KMS-11 (cell line): ENCODE results near the gene FOXI3.

Source experiments
- H2AFZ ChIP-seq: fragments of 200-600 bp; sonication (generic); 2 replicates; pipeline ENCODE4 v1.6.1; 2016; ENCODE audit warnings: antibody characterized with exemption, mixed run types, low read depth
- H3K27ac ChIP-seq: fragments of 200-600 bp; sonication (generic); 2 replicates; pipeline ENCODE4 v1.6.1; 2016; ENCODE audit warnings: mild to moderate bottlenecking, mixed run types
- H3K27me3 ChIP-seq: fragments of 200-600 bp; sonication (generic); 2 replicates; pipeline ENCODE4 v1.6.1; 2017; ENCODE audit warnings: mild to moderate bottlenecking, low read depth, mixed run types, moderate library complexity; ENCODE audit not compliant: insufficient read depth
- H3K36me3 ChIP-seq: fragments of 200-600 bp; sonication (generic); 2 replicates; pipeline ENCODE4 v1.6.1; 2017; ENCODE audit warnings: mild to moderate bottlenecking, mixed run types; ENCODE audit not compliant: insufficient read depth
- H3K4me1 ChIP-seq: fragments of 200-600 bp; sonication (generic); 2 replicates; pipeline ENCODE4 v1.6.1; 2016; ENCODE audit warnings: mild to moderate bottlenecking, low read depth, mixed run types; ENCODE audit not compliant: poor library complexity, severe bottlenecking
- H3K4me2 ChIP-seq: fragments of 200-600 bp; sonication (generic); 2 replicates; pipeline ENCODE4 v1.7.0; 2016; ENCODE audit warnings: mild to moderate bottlenecking, mixed run types
- H3K4me3 ChIP-seq: fragments of 200-600 bp; sonication (generic); IDR thresholded peaks from 2 replicates; pipeline ENCODE4 v1.6.1; 2017; ENCODE audit warnings: low read depth, low read length, mixed read lengths; ENCODE audit not compliant: insufficient read depth
- H3K79me2 ChIP-seq: fragments of 200-600 bp; sonication (generic); 2 replicates; pipeline ENCODE4 v1.6.1; 2016; ENCODE audit warnings: low read depth, mixed run types; ENCODE audit not compliant: insufficient read depth
- H3K9ac ChIP-seq: fragments of 200-600 bp; sonication (generic); 2 replicates; pipeline ENCODE4 v1.6.1; 2016; ENCODE audit warnings: mild to moderate bottlenecking, mixed run types
- H4K20me1 ChIP-seq: fragments of 200-600 bp; sonication (generic); 2 replicates; pipeline ENCODE4 v1.6.1; 2016; ENCODE audit warnings: mild to moderate bottlenecking, mixed run types; ENCODE audit not compliant: insufficient read depth
- CTCF ChIP-seq: fragments of 200-600 bp; sonication (generic); conservative IDR thresholded peaks from 2 replicates; pipeline ENCODE4 v1.6.1; 2017; ENCODE audit warnings: low read depth, mild to moderate bottlenecking, antibody characterized with exemption, low read length, moderate library complexity, mixed read lengths

Gene FOXI3

DNA sequence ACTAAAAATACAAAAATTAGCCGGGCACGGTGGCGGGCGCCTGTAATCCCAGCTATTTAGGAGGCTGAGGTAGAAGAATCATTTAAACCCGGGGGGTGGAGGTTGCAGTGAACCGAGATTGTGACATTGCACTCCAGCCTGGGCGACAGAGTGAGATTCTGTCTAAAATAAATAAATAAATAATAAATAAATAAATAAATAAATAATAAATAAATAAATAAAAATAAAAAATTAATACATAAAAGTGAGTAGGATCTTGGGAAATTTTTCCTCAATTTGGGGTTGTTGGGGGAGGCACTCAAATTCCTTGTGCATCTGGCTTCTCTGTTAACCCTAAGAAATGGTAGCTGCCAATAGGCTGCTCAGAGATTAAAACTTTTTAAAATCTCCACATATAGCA, 20.3 kb upstream of the FOXI3 start:
- no peaks in the 10 kb centered on the region for H4K20me1 ChIP-seq
- no peak overlapping the region for H3K27ac ChIP-seq
- no peaks in the 10 kb centered on the region for H3K27me3 ChIP-seq
- no peaks in the 10 kb centered on the region for H3K36me3 ChIP-seq
- no peak overlapping the region for H3K9ac ChIP-seq
- no peak overlapping the region for H3K4me3 ChIP-seq
- no peak for TF ChIP-seq CTCF
- no peaks in the 10 kb centered on the region for H3K79me2 ChIP-seq
- no peak overlapping the region for H3K4me2 ChIP-seq
- no peaks in the 10 kb centered on the region for H3K4me1 ChIP-seq
- no peak overlapping the region for H2AFZ ChIP-seq

- H3K4me2 ChIP-seq: no peak overlapping the region
Measured at GRCh38 chr2:88471083-88471942, 18.8 kb upstream of the FOXI3 start.

GRCh38 chr2:88469202-88470114, 17.0 kb upstream of the FOXI3 start:
- H3K9ac ChIP-seq: no peak overlapping the region
- H3K4me1 ChIP-seq: no peaks in the 10 kb centered on the region
- H3K4me2 ChIP-seq: no peak overlapping the region
- H2AFZ ChIP-seq: no peak overlapping the region
- H3K36me3 ChIP-seq: no peaks in the 10 kb centered on the region
- no peaks in the 10 kb centered on the region for H3K79me2 ChIP-seq
- no peaks in the 10 kb centered on the region for H4K20me1 ChIP-seq
- no peak overlapping the region for H3K4me3 ChIP-seq
- no peak overlapping the region for H3K27ac ChIP-seq
- TF ChIP-seq CTCF: no peak
- no peaks in the 10 kb centered on the region for H3K27me3 ChIP-seq

More at GRCh38 chr2:88471083-88471942, 18.8 kb upstream of the FOXI3 start:
- Histone ChIP-seq H4K20me1 (no peaks in the 10 kb centered on the region), H3K79me2 (no peaks in the 10 kb centered on the region), H3K4me1 (no peaks in the 10 kb centered on the region), H3K27ac (no peak overlapping the region), H3K36me3 (no peaks in the 10 kb centered on the region), H2AFZ (no peak overlapping the region), H3K27me3 (no peaks in the 10 kb centered on the region), H3K9ac (no peak overlapping the region), H3K4me3 (no peak overlapping the region)
- TF ChIP-seq CTCF: no peak

DNA sequence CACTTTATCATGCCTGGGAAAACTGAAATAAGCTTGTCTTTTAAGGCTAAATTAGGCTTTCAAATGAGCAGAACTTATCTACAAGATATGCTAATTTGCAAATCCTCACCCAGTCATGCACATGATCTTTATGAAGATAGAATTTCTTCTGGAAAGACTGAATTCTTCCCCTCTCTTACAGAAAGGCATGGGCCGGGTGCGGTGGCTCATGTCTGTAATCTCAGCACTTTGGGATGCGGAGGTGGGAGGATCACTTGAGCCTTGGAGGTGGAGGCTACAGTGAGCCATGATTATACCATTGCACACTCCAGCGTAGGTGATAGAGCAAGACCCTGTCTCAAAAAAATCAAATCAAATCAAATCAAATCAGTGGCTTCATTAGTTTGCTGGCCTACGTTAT, 11.7 kb upstream of the FOXI3 start:
- H3K4me3 ChIP-seq: no peak overlapping the region
- TF ChIP-seq CTCF: no peak
- H3K79me2 ChIP-seq: no peaks in the 10 kb centered on the region

More for the DNA sequence above, 11.7 kb upstream of the FOXI3 start:
- Histone ChIP-seq H2AFZ (no peak overlapping the region), H4K20me1 (no peaks in the 10 kb centered on the region), H3K27me3 (no peaks in the 10 kb centered on the region), H3K27ac (no peak overlapping the region), H3K9ac (no peak overlapping the region), H3K4me1 (no peaks in the 10 kb centered on the region), H3K4me2 (no peak overlapping the region), H3K36me3 (no peaks in the 10 kb centered on the region)
